ENCODE results near the gene PLXNA2.

PLXNA2 gene

DNA sequence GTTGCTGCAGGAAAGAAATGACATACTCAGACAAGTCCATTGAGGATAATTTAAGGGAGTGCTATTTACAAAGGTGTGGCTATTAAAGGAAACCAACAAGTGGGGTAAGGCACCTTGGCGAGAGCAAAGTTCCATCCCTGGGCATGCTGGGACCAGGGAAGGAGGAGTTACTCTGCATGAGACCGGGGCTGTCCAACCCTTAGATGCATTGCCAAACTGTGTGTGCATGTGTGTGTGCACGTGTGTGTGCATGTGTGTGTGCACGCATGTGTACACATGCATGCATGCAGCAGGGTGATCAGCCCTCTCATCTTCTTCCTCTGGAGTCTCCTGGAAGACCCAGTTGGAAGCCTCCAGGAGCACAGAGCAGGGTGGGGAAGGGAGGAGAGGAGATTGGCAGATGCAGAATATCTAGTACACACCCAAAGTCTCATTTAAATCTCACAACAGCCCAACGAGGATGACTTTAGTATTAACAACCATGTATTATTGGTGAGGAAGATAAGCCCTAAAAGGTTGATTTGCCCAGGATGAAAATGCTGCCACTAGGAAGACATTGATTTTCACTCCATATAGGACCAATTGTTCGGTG, 261.0 kb downstream of the PLXNA2 start:
- Histone ChIP-seq H3K4me1 (ENCODE audit: control insufficient read depth in 5 of 5, insufficient read depth in 5 of 5, low read length in 5 of 5) (no peaks in the 10 kb centered on the region), H3K36me3 (ENCODE audit: control insufficient read depth in 5 of 5, insufficient read depth in 5 of 5, low read length in 5 of 5) (no peaks in the 10 kb centered on the region), H3K27ac (ENCODE audit: low read depth, low read length) (no peak overlapping the region), H3K27me3 (ENCODE audit: control insufficient read depth in 5 of 5, insufficient read depth in 4 of 5, low read length in 5 of 5) (peaks cover 0 to 6% (median 0%) of the 10 kb centered on the region in 5 donors), H3K9ac (ENCODE audit: low read length in 5 of 5) (no peak overlapping the region), H3K4me3 (ENCODE audit: low read depth in 1 of 5, low read length in 5 of 5) (no peak overlapping the region), H3K9me3 (ENCODE audit: control insufficient read depth in 5 of 5, low read length in 5 of 5) (no peaks in the 10 kb centered on the region)

DNA sequence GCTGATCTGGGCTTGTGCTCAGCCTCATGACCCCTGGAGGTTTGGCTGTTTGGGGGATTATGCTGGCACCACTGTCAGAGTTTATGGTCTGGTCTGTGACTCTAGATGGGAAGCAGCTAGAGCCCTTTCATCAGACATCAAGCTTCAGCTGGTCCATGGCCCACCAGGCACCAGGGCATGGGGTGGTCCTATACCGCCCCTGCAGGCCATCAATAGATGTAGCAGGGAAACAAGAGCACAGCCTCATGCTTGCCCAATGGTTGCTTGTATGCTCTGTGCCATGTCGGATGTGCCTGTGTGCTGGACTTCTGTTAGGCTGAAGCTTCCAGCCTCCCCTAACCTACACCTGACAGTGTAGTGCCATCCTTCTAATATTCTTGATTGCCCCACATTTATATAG, 262.2 kb downstream of the PLXNA2 start:
- H3K36me3 ChIP-seq (ENCODE audit: control insufficient read depth in 5 of 5, insufficient read depth in 5 of 5, low read length in 5 of 5) = no peaks in the 10 kb centered on the region
- no peaks in the 10 kb centered on the region for H3K4me1 ChIP-seq (ENCODE audit: control insufficient read depth in 5 of 5, insufficient read depth in 5 of 5, low read length in 5 of 5)
- H3K4me3 ChIP-seq (ENCODE audit: low read depth in 1 of 5, low read length in 5 of 5) = no peak overlapping the region
- no peak overlapping the region for H3K9ac ChIP-seq (ENCODE audit: low read length in 5 of 5)
- peaks cover 0 to 6% (median 0%) of the 10 kb centered on the region in 5 donors for H3K27me3 ChIP-seq (ENCODE audit: control insufficient read depth in 5 of 5, insufficient read depth in 4 of 5, low read length in 5 of 5)
- H3K27ac ChIP-seq (ENCODE audit: low read depth, low read length) = no peak overlapping the region
- no peaks in the 10 kb centered on the region for H3K9me3 ChIP-seq (ENCODE audit: control insufficient read depth in 5 of 5, low read length in 5 of 5)

DNA sequence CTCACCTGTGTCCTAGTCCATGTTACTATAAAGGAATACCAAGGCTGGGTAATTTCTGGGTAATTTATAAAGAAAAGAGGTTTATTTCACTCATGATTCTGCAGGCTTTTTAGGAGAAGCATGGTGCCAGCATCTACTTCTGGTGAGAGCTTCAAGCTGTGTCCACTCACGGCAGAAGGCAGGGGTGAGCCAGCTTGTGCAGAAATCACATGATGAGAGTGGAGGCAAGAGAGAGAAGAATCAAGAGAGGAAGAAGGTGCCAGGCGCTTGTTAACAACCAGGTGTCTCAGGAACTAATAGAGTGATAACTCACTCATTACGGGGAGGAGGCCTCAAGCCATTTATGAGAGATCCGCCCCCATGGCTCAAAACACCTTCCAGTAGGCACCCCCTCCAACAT, 265.7 kb downstream of the PLXNA2 start:
- Histone ChIP-seq H3K27ac (ENCODE audit: low read depth, low read length) (no peak overlapping the region), H3K4me1 (ENCODE audit: control insufficient read depth in 5 of 5, insufficient read depth in 5 of 5, low read length in 5 of 5) (peaks cover 0 to 3% (median 0%) of the 10 kb centered on the region in 5 donors), H3K27me3 (ENCODE audit: control insufficient read depth in 5 of 5, insufficient read depth in 4 of 5, low read length in 5 of 5) (peaks cover 0 to 6% (median 0%) of the 10 kb centered on the region in 5 donors), H3K9ac (ENCODE audit: low read length in 5 of 5) (no peak overlapping the region), H3K36me3 (ENCODE audit: control insufficient read depth in 5 of 5, insufficient read depth in 5 of 5, low read length in 5 of 5) (no peaks in the 10 kb centered on the region), H3K9me3 (ENCODE audit: control insufficient read depth in 5 of 5, low read length in 5 of 5) (no peaks in the 10 kb centered on the region), H3K4me3 (ENCODE audit: low read depth in 1 of 5, low read length in 5 of 5) (no peak overlapping the region)

DNA sequence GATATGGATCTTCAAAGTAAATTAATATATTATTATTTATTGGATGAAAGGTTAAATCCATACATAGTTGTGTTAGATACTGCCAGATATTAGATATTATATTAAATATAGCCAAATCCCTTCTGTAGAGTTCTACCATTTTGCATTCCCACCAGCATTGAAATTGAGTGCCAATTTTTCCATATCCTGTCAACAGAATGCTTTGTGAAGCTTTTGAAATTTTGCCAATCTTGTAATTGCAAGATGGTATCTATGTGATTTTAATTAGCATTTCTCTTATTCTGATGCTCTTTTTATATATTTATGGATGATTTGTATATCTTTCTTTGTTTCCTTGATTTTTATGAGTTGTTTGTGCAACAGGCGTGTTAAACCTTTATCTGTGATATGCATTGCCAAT, 266.3 kb downstream of the PLXNA2 start:
- Histone ChIP-seq H3K27me3 (ENCODE audit: control insufficient read depth in 5 of 5, insufficient read depth in 4 of 5, low read length in 5 of 5) (peaks cover 0 to 9% (median 4%) of the 10 kb centered on the region in 5 donors), H3K4me1 (ENCODE audit: control insufficient read depth in 5 of 5, insufficient read depth in 5 of 5, low read length in 5 of 5) (peaks cover 0 to 3% (median 0%) of the 10 kb centered on the region in 5 donors), H3K27ac (ENCODE audit: low read depth, low read length) (no peak overlapping the region), H3K4me3 (ENCODE audit: low read depth in 1 of 5, low read length in 5 of 5) (no peak overlapping the region), H3K9me3 (ENCODE audit: control insufficient read depth in 5 of 5, low read length in 5 of 5) (no peaks in the 10 kb centered on the region), H3K36me3 (ENCODE audit: control insufficient read depth in 5 of 5, insufficient read depth in 5 of 5, low read length in 5 of 5) (no peaks in the 10 kb centered on the region), H3K9ac (ENCODE audit: low read length in 5 of 5) (no peak overlapping the region)

DNA sequence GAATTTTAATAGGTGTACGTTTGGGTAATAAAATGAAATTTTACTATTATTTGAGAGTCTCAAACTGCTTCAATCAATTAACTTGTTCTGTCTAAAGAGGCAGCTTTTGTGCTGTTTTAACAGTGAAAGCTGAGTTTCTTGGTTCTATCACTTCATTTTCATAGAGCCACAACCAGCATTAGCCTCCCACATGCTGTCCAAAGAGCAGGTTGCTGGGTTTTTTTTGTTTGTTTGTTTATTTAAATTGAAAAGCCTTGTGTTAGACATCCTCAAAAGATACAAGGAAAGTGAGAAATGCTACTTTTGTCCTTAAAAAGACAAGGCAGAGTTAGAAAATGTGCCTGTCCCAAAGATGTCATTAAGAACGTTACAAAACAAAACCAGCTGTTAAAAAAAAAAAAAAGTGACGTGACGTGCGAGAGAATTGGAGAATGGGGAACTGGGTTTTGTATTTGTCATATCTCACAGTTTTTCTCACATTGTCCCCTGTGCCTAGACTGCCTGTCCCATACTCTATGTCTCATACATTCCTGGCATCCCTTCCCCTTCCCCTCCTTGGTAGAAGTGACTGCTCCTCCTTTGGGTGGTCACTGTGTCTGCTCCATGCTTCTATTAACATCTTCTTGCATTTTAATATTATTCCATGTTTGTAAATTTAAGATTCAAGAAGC, 270.2 kb downstream of the PLXNA2 start:
- Histone ChIP-seq H3K9ac (ENCODE audit: low read length in 5 of 5) (no peak overlapping the region), H3K4me3 (ENCODE audit: low read depth in 1 of 5, low read length in 5 of 5) (no peak overlapping the region), H3K27me3 (ENCODE audit: control insufficient read depth in 5 of 5, insufficient read depth in 4 of 5, low read length in 5 of 5) (peaks cover 0 to 8% (median 0%) of the 10 kb centered on the region in 5 donors), H3K4me1 (ENCODE audit: control insufficient read depth in 5 of 5, insufficient read depth in 5 of 5, low read length in 5 of 5) (peaks cover 0 to 3% (median 0%) of the 10 kb centered on the region in 5 donors), H3K27ac (ENCODE audit: low read depth, low read length) (no peak overlapping the region), H3K9me3 (ENCODE audit: control insufficient read depth in 5 of 5, low read length in 5 of 5) (no peaks in the 10 kb centered on the region), H3K36me3 (ENCODE audit: control insufficient read depth in 5 of 5, insufficient read depth in 5 of 5, low read length in 5 of 5) (no peaks in the 10 kb centered on the region)

DNA sequence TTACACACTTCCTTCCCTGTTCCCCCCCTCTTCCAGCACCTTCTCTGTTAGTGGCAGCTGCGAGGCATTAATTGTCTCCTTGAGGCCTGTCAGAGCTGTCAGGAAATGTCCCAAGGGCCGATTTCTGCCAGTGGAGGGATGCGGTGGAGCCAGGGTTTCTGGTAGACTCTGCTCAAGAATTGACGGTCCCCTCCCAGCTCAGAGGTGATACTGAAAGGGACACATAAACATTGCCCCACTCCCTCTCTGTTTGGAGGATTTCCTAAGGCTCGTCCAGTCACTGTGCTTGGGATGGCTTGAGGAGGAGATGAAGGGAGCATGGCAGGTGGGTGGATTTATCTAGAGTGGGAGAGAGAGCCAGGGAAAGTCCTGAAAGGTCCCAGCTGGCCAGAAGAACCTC, 271.8 kb downstream of the PLXNA2 start:
- H3K36me3 ChIP-seq (ENCODE audit: control insufficient read depth in 5 of 5, insufficient read depth in 5 of 5, low read length in 5 of 5) = no peaks in the 10 kb centered on the region
- no peak overlapping the region for H3K4me3 ChIP-seq (ENCODE audit: low read depth in 1 of 5, low read length in 5 of 5)
- H3K4me1 ChIP-seq (ENCODE audit: control insufficient read depth in 5 of 5, insufficient read depth in 5 of 5, low read length in 5 of 5) = peaks cover 0 to 3% (median 0%) of the 10 kb centered on the region in 5 donors
- H3K27me3 ChIP-seq (ENCODE audit: control insufficient read depth in 5 of 5, insufficient read depth in 4 of 5, low read length in 5 of 5) = peaks cover 0 to 8% (median 0%) of the 10 kb centered on the region in 5 donors
- no peak overlapping the region for H3K27ac ChIP-seq (ENCODE audit: low read depth, low read length)
- H3K9ac ChIP-seq (ENCODE audit: low read length in 5 of 5) = no peak overlapping the region
- H3K9me3 ChIP-seq (ENCODE audit: control insufficient read depth in 5 of 5, low read length in 5 of 5) = no peaks in the 10 kb centered on the region

Data from subcutaneous abdominal adipose tissue (tissue), 5 donors.